Activated T-helper 1 cell treated with anti-CD3 and anti-CD28 coated beads, Interleukin-12 subunit alpha, Interleukin-12 subunit beta, Interleukin-2, Interleukin-4 antibody, amounts not matched to agents 30 ng/mL and 10 ng/mL and 1 ng/mL, durations not matched to agents 14 hours and 24 hours and 36 hours (primary cell): ENCODE results near the gene STARD13. TPM values are rescaled to one million over a fixed set of nuclear protein-coding genes. Genes with fewer than 3 reads are reported as not detected.

Experiments
- DNase-seq: peaks from one replicate; pipeline ENCODE4 v3.0.0; 2021; ENCODE audit warnings: low spot score
- H3K27ac Mint-ChIP-seq: one replicate; pipeline ENCODE4 v1.8.0; 2021; ENCODE audit warnings: mild to moderate bottlenecking, mixed read lengths
- H3K27me3 Mint-ChIP-seq: one replicate; pipeline ENCODE4 v1.8.0; 2022; ENCODE audit warnings: mild to moderate bottlenecking, moderate library complexity, mixed read lengths; ENCODE audit not compliant: insufficient read depth
- H3K36me3 Mint-ChIP-seq: one replicate; pipeline ENCODE4 v1.8.0; 2021; ENCODE audit warnings: low read depth, mixed read lengths
- H3K4me1 Mint-ChIP-seq: one replicate; pipeline ENCODE4 v1.8.0; 2021; ENCODE audit warnings: low read depth, mixed read lengths
- H3K4me3 Mint-ChIP-seq: one replicate; pipeline ENCODE4 v1.8.0; 2021; ENCODE audit warnings: mild to moderate bottlenecking, moderate library complexity, mixed read lengths
- H3K9me3 Mint-ChIP-seq: one replicate; pipeline ENCODE4 v1.8.0; 2021; ENCODE audit warnings: mixed read lengths
- intact Hi-C: fragments of 100-400 bp; cut with micrococcal nuclease; formaldehyde crosslinking; loops from one replicate; pipeline ENCODE4 v1.15.1; 2024
- total RNA-seq: library from RNA; stranded (reverse); gene quantifications from 2 replicates; pipeline ENCODE4 v1.2.3, GENCODE V29; 2022

Gene STARD13
- total RNA-seq, 1 donor from 2014 or later: 6.9 TPM

- H3K9me3 Mint-ChIP-seq: no peaks in the 10 kb centered on the region
- intact Hi-C loops: no loop called here
- no peaks in the 10 kb centered on the region for H3K36me3 Mint-ChIP-seq
- no peak overlapping the region for H3K27ac Mint-ChIP-seq
- peaks cover 4% of the 10 kb centered on the region for H3K27me3 Mint-ChIP-seq
- H3K4me1 Mint-ChIP-seq: no peaks in the 10 kb centered on the region
- H3K4me3 Mint-ChIP-seq: no peak overlapping the region
- no peak for DNase-seq
Observed at GRCh38 chr13:33277946-33278345, 7.6 kb downstream of the STARD13 start.

GRCh38 chr13:33277037-33277740, 8.4 kb downstream of the STARD13 start:
- Mint-ChIP-seq H3K27me3 (peaks cover 4% of the 10 kb centered on the region), H3K27ac (no peak overlapping the region), H3K36me3 (no peaks in the 10 kb centered on the region), H3K4me1 (no peaks in the 10 kb centered on the region), H3K4me3 (no peak overlapping the region), H3K9me3 (no peaks in the 10 kb centered on the region)
- DNase-seq: no peak
- intact Hi-C loops: no loop called here

- no peaks in the 10 kb centered on the region for H3K4me1 Mint-ChIP-seq
- DNase-seq: no peak
- H3K27me3 Mint-ChIP-seq: peaks cover 4% of the 10 kb centered on the region
- H3K4me3 Mint-ChIP-seq: no peak overlapping the region
- intact Hi-C loops: no loop called here
- H3K36me3 Mint-ChIP-seq: no peaks in the 10 kb centered on the region
- no peaks in the 10 kb centered on the region for H3K9me3 Mint-ChIP-seq
- H3K27ac Mint-ChIP-seq: no peak overlapping the region
Observed at GRCh38 chr13:33276570-33276969, 9.0 kb downstream of the STARD13 start.

GRCh38 chr13:33275916-33276315, 9.6 kb downstream of the STARD13 start:
- H3K36me3 Mint-ChIP-seq: no peaks in the 10 kb centered on the region
- intact Hi-C loops: no loop called here
- no peak for DNase-seq
- H3K4me1 Mint-ChIP-seq: no peaks in the 10 kb centered on the region
- H3K27me3 Mint-ChIP-seq: peaks cover 4% of the 10 kb centered on the region
- H3K9me3 Mint-ChIP-seq: no peaks in the 10 kb centered on the region
- no peak overlapping the region for H3K4me3 Mint-ChIP-seq
- no peak overlapping the region for H3K27ac Mint-ChIP-seq

GRCh38 chr13:33274264-33274663, 11.3 kb downstream of the STARD13 start:
- peaks cover 4% of the 10 kb centered on the region for H3K27me3 Mint-ChIP-seq
- DNase-seq: no peak

GRCh38 chr13:33272531-33273124, 12.9 kb downstream of the STARD13 start:
- intact Hi-C loops: no loop called here
- H3K27me3 Mint-ChIP-seq: peaks cover 2% of the 10 kb centered on the region

More at GRCh38 chr13:33274264-33274663, 11.3 kb downstream of the STARD13 start:
- no peak overlapping the region for H3K27ac Mint-ChIP-seq
- H3K36me3 Mint-ChIP-seq: no peaks in the 10 kb centered on the region
- no peaks in the 10 kb centered on the region for H3K9me3 Mint-ChIP-seq
- no peaks in the 10 kb centered on the region for H3K4me1 Mint-ChIP-seq
- intact Hi-C loops: no loop called here
- no peak overlapping the region for H3K4me3 Mint-ChIP-seq

GRCh38 chr13:33271759-33272158, 13.8 kb downstream of the STARD13 start:
- Mint-ChIP-seq H3K27me3 (no peaks in the 10 kb centered on the region), H3K36me3 (no peaks in the 10 kb centered on the region), H3K4me1 (no peaks in the 10 kb centered on the region)

More at GRCh38 chr13:33272531-33273124, 12.9 kb downstream of the STARD13 start:
- Mint-ChIP-seq H3K27ac (no peak overlapping the region), H3K4me1 (no peaks in the 10 kb centered on the region), H3K4me3 (no peak overlapping the region), H3K36me3 (no peaks in the 10 kb centered on the region), H3K9me3 (no peaks in the 10 kb centered on the region)
- DNase-seq: no peak

GRCh38 chr13:33270895-33271538, 14.5 kb downstream of the STARD13 start:
- H3K36me3 Mint-ChIP-seq: no peaks in the 10 kb centered on the region
- H3K27me3 Mint-ChIP-seq: no peaks in the 10 kb centered on the region
- no peak overlapping the region for H3K4me3 Mint-ChIP-seq
- H3K9me3 Mint-ChIP-seq: no peaks in the 10 kb centered on the region
- no peaks in the 10 kb centered on the region for H3K4me1 Mint-ChIP-seq
- no peak for DNase-seq
- intact Hi-C loops: no loop called here
- H3K27ac Mint-ChIP-seq: no peak overlapping the region

More at GRCh38 chr13:33271759-33272158, 13.8 kb downstream of the STARD13 start:
- no peak for DNase-seq
- no peak overlapping the region for H3K4me3 Mint-ChIP-seq
- no peak overlapping the region for H3K27ac Mint-ChIP-seq
- intact Hi-C loops: no loop called here
- H3K9me3 Mint-ChIP-seq: no peaks in the 10 kb centered on the region

- intact Hi-C loops: no loop called here
- Mint-ChIP-seq H3K9me3 (no peaks in the 10 kb centered on the region), H3K27ac (no peak overlapping the region), H3K27me3 (peaks cover 4% of the 10 kb centered on the region), H3K4me1 (no peaks in the 10 kb centered on the region), H3K4me3 (no peak overlapping the region), H3K36me3 (no peaks in the 10 kb centered on the region)
- DNase-seq: no peak
Observed at GRCh38 chr13:33265607-33266006, 19.9 kb downstream of the STARD13 start.

- Mint-ChIP-seq H3K27me3 (peaks cover 4% of the 10 kb centered on the region), H3K27ac (no peak overlapping the region), H3K36me3 (no peaks in the 10 kb centered on the region), H3K9me3 (no peaks in the 10 kb centered on the region), H3K4me1 (no peaks in the 10 kb centered on the region), H3K4me3 (no peak overlapping the region)
- intact Hi-C loops: no loop called here
- DNase-seq: no peak
Observed at GRCh38 chr13:33265133-33265532, 20.4 kb downstream of the STARD13 start.

GRCh38 chr13:33264620-33264978, 21.0 kb downstream of the STARD13 start:
- intact Hi-C loops: no loop called here
- peaks cover 4% of the 10 kb centered on the region for H3K27me3 Mint-ChIP-seq
- no peak for DNase-seq
- no peaks in the 10 kb centered on the region for H3K36me3 Mint-ChIP-seq
- no peaks in the 10 kb centered on the region for H3K9me3 Mint-ChIP-seq
- H3K4me1 Mint-ChIP-seq: no peaks in the 10 kb centered on the region
- H3K27ac Mint-ChIP-seq: no peak overlapping the region
- no peak overlapping the region for H3K4me3 Mint-ChIP-seq

GRCh38 chr13:33263976-33264619, 21.5 kb downstream of the STARD13 start:
- no peaks in the 10 kb centered on the region for H3K9me3 Mint-ChIP-seq

GRCh38 chr13:33263484-33263883, 22.1 kb downstream of the STARD13 start:
- Mint-ChIP-seq H3K27me3 (peaks cover 4% of the 10 kb centered on the region), H3K4me1 (no peaks in the 10 kb centered on the region), H3K36me3 (no peaks in the 10 kb centered on the region), H3K4me3 (no peak overlapping the region), H3K9me3 (no peaks in the 10 kb centered on the region), H3K27ac (no peak overlapping the region)
- intact Hi-C loops: no loop called here
- no peak for DNase-seq

More at GRCh38 chr13:33263976-33264619, 21.5 kb downstream of the STARD13 start:
- H3K27ac Mint-ChIP-seq: no peak overlapping the region
- peaks cover 4% of the 10 kb centered on the region for H3K27me3 Mint-ChIP-seq
- DNase-seq: no peak
- no peak overlapping the region for H3K4me3 Mint-ChIP-seq
- H3K36me3 Mint-ChIP-seq: no peaks in the 10 kb centered on the region
- H3K4me1 Mint-ChIP-seq: no peaks in the 10 kb centered on the region
- intact Hi-C loops: no loop called here
